DMS79 (cell line): Measurements from ENCODE around the gene PCA3.

ENCODE experiments used
- DNase-seq: peaks from one replicate; lab custom pipeline; 2025; lab: John Stamatoyannopoulos, UW

Gene PCA3

DNA sequence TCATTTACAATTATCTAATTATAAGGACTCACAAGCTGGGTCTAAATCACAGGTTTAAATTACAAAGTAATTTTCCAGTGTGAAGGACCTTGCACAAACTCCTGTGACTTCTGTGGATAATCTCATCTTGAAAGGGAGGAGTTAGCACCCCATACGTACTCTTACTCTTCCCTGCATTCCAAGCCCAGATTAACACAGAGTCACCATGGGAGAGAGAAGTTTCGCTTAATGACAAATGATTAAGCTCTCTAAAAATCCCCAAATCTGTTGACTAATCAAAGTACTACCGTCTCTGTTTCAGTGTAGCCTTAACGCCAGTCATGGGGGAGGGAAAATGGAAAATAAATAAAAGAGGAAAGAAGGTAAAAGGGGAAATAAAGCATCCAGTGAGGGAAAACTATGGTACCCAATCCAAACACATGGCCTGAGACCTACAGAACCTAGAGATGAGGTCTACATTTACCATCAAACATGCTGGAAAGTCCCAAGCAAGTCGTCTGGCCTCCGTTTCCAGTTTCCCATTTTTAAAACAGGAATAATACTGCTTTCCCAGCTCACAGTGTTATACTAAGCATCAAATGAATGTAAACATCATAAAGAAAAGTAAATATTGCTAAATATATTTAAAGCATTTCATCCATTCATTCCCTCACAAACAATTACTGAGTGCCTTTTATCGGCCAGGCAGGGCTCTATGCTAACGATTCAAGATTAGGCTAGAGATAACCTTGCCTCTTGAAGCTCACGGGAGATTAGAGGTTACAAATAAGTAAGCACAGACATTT lies 63.2 kb downstream of the PCA3 start:
- no peak for DNase-seq

DNA sequence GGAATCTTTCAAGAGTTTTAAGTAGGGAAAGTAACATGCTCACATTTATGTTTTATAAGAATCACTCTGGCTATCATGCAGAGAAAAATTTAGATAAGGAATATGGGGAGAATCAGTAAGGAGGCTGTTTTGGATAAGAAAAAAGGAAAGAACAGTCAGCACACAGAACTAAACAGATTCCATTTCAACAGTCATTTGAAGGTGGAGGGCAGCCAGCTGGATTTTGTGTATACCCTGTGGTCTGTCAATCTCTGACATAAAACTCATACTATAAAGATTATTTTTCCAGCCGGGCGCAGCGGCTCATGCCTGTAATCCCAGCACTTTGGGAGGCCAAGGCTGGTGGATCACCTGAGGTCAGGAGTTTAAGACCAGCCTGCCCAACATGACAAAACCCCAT lies 64.2 kb downstream of the PCA3 start:
- DNase-seq: no peak

DNA sequence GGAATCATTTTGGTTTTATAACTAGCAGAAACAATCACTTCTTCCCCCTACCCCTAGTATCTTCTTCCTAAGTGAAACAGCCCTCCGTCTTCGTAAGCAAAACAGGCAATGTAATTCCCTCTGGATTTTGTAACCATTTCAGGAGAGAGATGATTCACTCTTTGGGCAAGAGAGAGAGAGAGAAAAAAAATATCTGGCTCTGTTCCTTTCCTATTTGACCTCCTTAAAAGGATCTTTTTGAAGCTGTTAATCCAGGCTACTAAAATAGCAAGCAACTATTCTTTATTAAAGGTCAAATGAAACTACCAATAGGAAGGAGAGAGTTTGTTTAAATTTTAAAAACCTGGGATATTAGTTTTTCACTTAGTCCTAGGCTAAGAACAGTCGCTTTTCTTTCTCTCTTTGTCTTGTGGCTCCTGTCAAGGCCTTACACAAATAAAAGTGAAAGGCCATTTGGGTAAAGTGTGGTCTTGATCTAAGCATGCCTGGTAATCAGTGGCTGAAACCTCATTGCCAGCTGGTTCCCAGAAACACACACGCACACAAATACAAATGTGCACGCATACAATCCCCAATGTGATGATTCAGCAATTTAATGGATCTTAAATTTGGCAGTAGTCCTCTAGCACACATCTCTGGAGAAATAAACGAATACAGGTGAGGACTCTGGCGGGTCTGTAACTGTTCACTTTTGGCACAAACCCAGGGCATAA lies 71.5 kb downstream of the PCA3 start:
- DNase-seq: no peak
